ENCODE results near the gene COX6A2. TPM values are rescaled to one million over a fixed set of nuclear protein-coding genes. Genes with fewer than 3 reads are reported as not detected.

The COX6A2 gene
- not detected in 2 replicates for total RNA-seq

GRCh38 chr16:31428279-31428597 is at the start of gene COX6A2:
Gene COX6A2 (minus strand): TSS chr16:31428360. CDS start chr16:31428325, 35 bp downstream.
- H3K27ac Mint-ChIP-seq = no peak within 1 kb of the TSS
- intact Hi-C loops (cut with micrococcal nuclease) = loop anchor here (10.0 kb wide), 1 partner anchor 163 kb away; no protein-coding TSS in a partner anchor
- H3K9me3 Mint-ChIP-seq = no peaks in the 10 kb centered on the region
- peaks cover 27% of the 10 kb centered on the region for H3K4me1 Mint-ChIP-seq (ENCODE audit: low read depth)
- H3K36me3 Mint-ChIP-seq (ENCODE audit: low read depth) = no peaks in the 10 kb centered on the region
- no peak within 1 kb of the TSS for H3K4me3 Mint-ChIP-seq (ENCODE audit: low read depth)
- DNase-seq (ENCODE audit: low spot score) = no peak
- H3K27me3 Mint-ChIP-seq (ENCODE audit: low read depth) = no peaks in the 10 kb centered on the region

- H3K4me1 Mint-ChIP-seq (ENCODE audit: low read depth) = peaks cover 15% of the 10 kb centered on the region
- H3K4me3 Mint-ChIP-seq (ENCODE audit: low read depth) = peak overlapping the region; percentile 78
- H3K36me3 Mint-ChIP-seq (ENCODE audit: low read depth) = no peaks in the 10 kb centered on the region
- no peak for DNase-seq (ENCODE audit: low spot score)
- no peaks in the 10 kb centered on the region for H3K9me3 Mint-ChIP-seq
- peaks cover 41% of the 10 kb centered on the region for H3K27me3 Mint-ChIP-seq (ENCODE audit: low read depth)
- no peak overlapping the region for H3K27ac Mint-ChIP-seq
- intact Hi-C loops (cut with micrococcal nuclease) = loop anchor here (1.0 kb wide), 1 partner anchor 18 kb away; the partner anchor contains the start of gene ARMC5
These were observed 49.4 kb upstream of the COX6A2 start for GRCh38 chr16:31477220-31478216.

- peak; percentile 72 for DNase-seq (ENCODE audit: low spot score)
- Mint-ChIP-seq H3K9me3 (no peaks in the 10 kb centered on the region), H3K4me3 (ENCODE audit: low read depth) (peak overlapping the region; percentile 83), H3K27me3 (ENCODE audit: low read depth) (peaks cover 39% of the 10 kb centered on the region), H3K4me1 (ENCODE audit: low read depth) (peaks cover 15% of the 10 kb centered on the region), H3K36me3 (ENCODE audit: low read depth) (no peaks in the 10 kb centered on the region), H3K27ac (no peak overlapping the region)
- intact Hi-C loops (cut with micrococcal nuclease) = loop anchor here (1.0 kb wide), 1 partner anchor 17 kb away; the partner anchor contains the start of gene ARMC5
These were observed 48.4 kb upstream of the COX6A2 start for GRCh38 chr16:31476303-31477219.

GRCh38 chr16:31475946-31476302 is 47.8 kb upstream of the COX6A2 start:
- H3K9me3 Mint-ChIP-seq = no peaks in the 10 kb centered on the region
- H3K27ac Mint-ChIP-seq = no peak overlapping the region
- H3K4me1 Mint-ChIP-seq (ENCODE audit: low read depth) = peaks cover 15% of the 10 kb centered on the region
- no peak for DNase-seq (ENCODE audit: low spot score)
- peak overlapping the region; percentile 83 for H3K4me3 Mint-ChIP-seq (ENCODE audit: low read depth)
- no peaks in the 10 kb centered on the region for H3K36me3 Mint-ChIP-seq (ENCODE audit: low read depth)
- intact Hi-C loops (cut with micrococcal nuclease) = no loop called here
- peaks cover 41% of the 10 kb centered on the region for H3K27me3 Mint-ChIP-seq (ENCODE audit: low read depth)

DNA sequence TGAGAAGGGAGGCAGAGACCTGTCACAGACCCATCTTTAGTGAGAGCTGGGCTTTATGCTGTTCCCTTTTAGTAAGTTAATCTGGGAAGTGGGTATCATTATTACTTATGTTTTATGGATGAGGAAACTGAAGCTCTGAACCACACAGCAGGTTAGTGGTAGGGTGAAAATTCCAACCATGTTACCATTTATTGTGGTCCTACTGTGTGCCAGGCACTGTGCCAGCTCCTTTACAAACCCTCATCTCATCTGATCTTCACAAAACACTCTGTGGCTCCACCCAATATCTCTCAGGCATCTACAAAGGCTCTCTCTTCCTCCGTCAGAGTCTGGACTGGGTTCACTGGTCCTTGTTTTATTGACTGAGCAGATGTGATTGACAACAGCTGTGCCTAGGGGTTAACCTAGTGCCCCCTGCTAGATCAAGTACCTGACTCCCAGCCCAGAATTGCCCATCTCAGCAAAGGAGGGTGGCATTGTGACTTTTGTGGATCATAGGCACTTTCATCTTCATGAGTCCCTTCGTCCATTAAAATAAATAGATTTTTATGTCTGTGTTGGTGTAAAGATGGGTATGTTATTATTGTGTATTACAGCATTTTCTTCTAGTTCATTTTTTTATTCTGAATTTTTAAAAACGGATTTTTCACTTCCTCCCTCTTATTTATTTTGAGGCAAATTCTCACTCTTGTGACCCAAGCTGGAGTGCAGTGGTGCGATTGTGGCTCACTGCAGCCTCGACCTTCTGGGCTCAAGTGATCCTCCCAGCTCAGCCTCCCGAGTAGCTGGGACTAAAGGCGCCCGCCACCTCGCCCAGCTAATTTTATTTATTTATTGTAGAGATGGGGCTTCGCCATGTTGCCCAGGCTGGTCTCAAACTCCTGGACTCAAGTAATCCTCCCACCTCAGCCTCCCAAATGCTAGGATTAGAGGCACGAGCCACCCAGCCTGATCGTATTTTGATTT is 46.9 kb upstream of the COX6A2 start:
- DNase-seq (ENCODE audit: low spot score) = no peak
- Mint-ChIP-seq H3K9me3 (no peaks in the 10 kb centered on the region), H3K36me3 (ENCODE audit: low read depth) (no peaks in the 10 kb centered on the region), H3K27ac (no peak overlapping the region), H3K27me3 (ENCODE audit: low read depth) (peaks cover 41% of the 10 kb centered on the region), H3K4me1 (ENCODE audit: low read depth) (peaks cover 15% of the 10 kb centered on the region), H3K4me3 (ENCODE audit: low read depth) (no peak overlapping the region)
- intact Hi-C loops (cut with micrococcal nuclease) = no loop called here

- no peak for DNase-seq (ENCODE audit: low spot score)
- no peak overlapping the region for H3K27ac Mint-ChIP-seq
- H3K4me3 Mint-ChIP-seq (ENCODE audit: low read depth) = no peak overlapping the region
- intact Hi-C loops (cut with micrococcal nuclease) = no loop called here
- no peaks in the 10 kb centered on the region for H3K9me3 Mint-ChIP-seq
- peaks cover 36% of the 10 kb centered on the region for H3K27me3 Mint-ChIP-seq (ENCODE audit: low read depth)
- H3K36me3 Mint-ChIP-seq (ENCODE audit: low read depth) = no peaks in the 10 kb centered on the region
- peaks cover 15% of the 10 kb centered on the region for H3K4me1 Mint-ChIP-seq (ENCODE audit: low read depth)
These were observed 46.1 kb upstream of the COX6A2 start for GRCh38 chr16:31474173-31474714.

- H3K36me3 Mint-ChIP-seq (ENCODE audit: low read depth) = no peaks in the 10 kb centered on the region
- DNase-seq (ENCODE audit: low spot score) = no peak
- no peaks in the 10 kb centered on the region for H3K9me3 Mint-ChIP-seq
- H3K27ac Mint-ChIP-seq = no peak overlapping the region
- peaks cover 36% of the 10 kb centered on the region for H3K27me3 Mint-ChIP-seq (ENCODE audit: low read depth)
- no peak overlapping the region for H3K4me3 Mint-ChIP-seq (ENCODE audit: low read depth)
- intact Hi-C loops (cut with micrococcal nuclease) = no loop called here
- H3K4me1 Mint-ChIP-seq (ENCODE audit: low read depth) = peaks cover 15% of the 10 kb centered on the region
These were observed 45.3 kb upstream of the COX6A2 start for GRCh38 chr16:31473264-31473984.

- peaks cover 10% of the 10 kb centered on the region for H3K4me1 Mint-ChIP-seq (ENCODE audit: low read depth)
- no peaks in the 10 kb centered on the region for H3K36me3 Mint-ChIP-seq (ENCODE audit: low read depth)
- intact Hi-C loops (cut with micrococcal nuclease) = no loop called here
- no peak overlapping the region for H3K27ac Mint-ChIP-seq
- H3K4me3 Mint-ChIP-seq (ENCODE audit: low read depth) = peak overlapping the region; percentile 26
- no peaks in the 10 kb centered on the region for H3K9me3 Mint-ChIP-seq
- H3K27me3 Mint-ChIP-seq (ENCODE audit: low read depth) = peaks cover 34% of the 10 kb centered on the region
- no peak for DNase-seq (ENCODE audit: low spot score)
These were observed 44.6 kb upstream of the COX6A2 start for GRCh38 chr16:31472709-31473203.

DNA sequence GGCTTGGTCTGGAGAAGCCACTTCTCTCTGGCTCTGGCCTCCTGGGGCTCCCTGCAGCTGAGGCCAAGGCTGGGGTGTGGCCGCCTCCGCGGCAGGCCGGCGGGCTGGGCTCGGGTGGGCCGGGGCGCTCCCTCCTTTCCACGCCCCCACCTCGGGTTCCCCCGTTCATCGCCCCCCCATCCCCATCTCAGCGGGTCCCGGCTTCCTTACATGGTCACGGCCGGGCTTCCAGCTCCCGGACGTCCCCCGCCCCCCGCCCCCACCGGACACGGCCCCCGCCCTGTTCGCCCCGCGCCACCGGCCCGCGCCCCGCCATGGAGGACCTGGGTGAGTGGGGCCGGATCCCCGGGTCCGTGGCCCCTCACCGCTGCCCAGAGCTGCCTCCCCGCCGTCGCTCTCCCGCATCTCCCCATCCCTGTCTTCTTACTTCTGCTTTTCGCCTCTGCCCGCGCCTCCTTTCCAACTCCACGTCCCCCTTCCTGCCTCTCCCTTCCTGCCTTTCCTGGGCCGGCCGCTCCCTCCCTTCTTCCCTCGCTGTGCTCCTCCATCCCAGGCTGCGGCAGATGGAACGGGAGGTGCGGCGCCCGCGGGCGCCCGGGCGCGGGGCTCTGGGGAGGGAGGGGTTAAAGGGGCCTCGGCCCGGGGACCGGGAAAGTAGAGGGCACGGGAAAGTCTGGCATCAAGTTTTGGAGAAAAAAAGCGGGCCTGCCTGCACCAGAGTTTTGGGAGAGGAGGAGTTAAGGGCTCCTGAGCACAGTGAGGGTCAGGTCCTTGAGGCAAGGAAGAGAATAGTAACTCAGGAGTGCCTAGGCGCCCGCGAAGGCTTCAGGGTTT is 43.9 kb upstream of the COX6A2 start, which contains the start of gene TGFB1I1:
Gene TGFB1I1, plus strand, starts transcription at position 278 of the 834 bp plus-strand sequence. Its CDS starts 37 bp downstream, at position 315.
- H3K36me3 Mint-ChIP-seq (ENCODE audit: low read depth) = peaks cover 3% of the 10 kb centered on the region
- intact Hi-C loops (cut with micrococcal nuclease) = no loop called here
- DNase-seq (ENCODE audit: low spot score) = no peak
- H3K4me3 Mint-ChIP-seq (ENCODE audit: low read depth) = peak within 1 kb of the TSS; percentile 56
- no peaks in the 10 kb centered on the region for H3K9me3 Mint-ChIP-seq
- peaks cover 13% of the 10 kb centered on the region for H3K4me1 Mint-ChIP-seq (ENCODE audit: low read depth)
- no peak within 1 kb of the TSS for H3K27ac Mint-ChIP-seq
- peaks cover 34% of the 10 kb centered on the region for H3K27me3 Mint-ChIP-seq (ENCODE audit: low read depth)

GRCh38 chr16:31471241-31471874 is 43.2 kb upstream of the COX6A2 start:
- Mint-ChIP-seq H3K27me3 (ENCODE audit: low read depth) (peaks cover 33% of the 10 kb centered on the region), H3K9me3 (no peaks in the 10 kb centered on the region), H3K27ac (no peak overlapping the region), H3K36me3 (ENCODE audit: low read depth) (peaks cover 8% of the 10 kb centered on the region), H3K4me3 (ENCODE audit: low read depth) (peak overlapping the region; percentile 11), H3K4me1 (ENCODE audit: low read depth) (peaks cover 14% of the 10 kb centered on the region)
- no peak for DNase-seq (ENCODE audit: low spot score)
- intact Hi-C loops (cut with micrococcal nuclease) = no loop called here
